WTC11 (cell line): ENCODE data around the gene SULT2B1. TPM values are rescaled to one million over a fixed set of nuclear protein-coding genes. Genes with fewer than 3 reads are reported as not detected.

ENCODE experiments used
- ATAC-seq: fragments of 200-7000 bp; cut with Tn5 transposase; 2 replicates; pipeline ENCODE4 v1.10.0; 2021; ENCODE audit warnings: mild to moderate bottlenecking, moderate library complexity
- CTCF ChIA-PET: fragments of 300-600 bp; sonication (Branson Sonifier 250); formaldehyde crosslinking; loops from one replicate; lab custom pipeline; 2021; ENCODE audit warnings: antibody characterized with exemption; lab: Charles Lee
- POLR2A ChIA-PET: fragments of 350-600 bp; sonication (Branson Sonifier 250); formaldehyde crosslinking; loops from one replicate; lab custom pipeline; 2021; ENCODE audit warnings: antibody characterized with exemption; lab: Charles Lee
- DNase-seq: peaks from one replicate; pipeline ENCODE4 v3.0.0; 2021; ENCODE audit warnings: low spot score
- H3K27ac Mint-ChIP-seq: 2 replicates; pipeline ENCODE4 v1.8.0; 2021; ENCODE audit warnings: mixed read lengths
- H3K27me3 Mint-ChIP-seq: 2 replicates; pipeline ENCODE4 v1.8.0; 2021; ENCODE audit warnings: low read depth, mild to moderate bottlenecking, moderate library complexity, mixed read lengths
- H3K36me3 Mint-ChIP-seq: 2 replicates; pipeline ENCODE4 v1.8.0; 2021; ENCODE audit warnings: mixed read lengths
- H3K4me1 Mint-ChIP-seq: 2 replicates; pipeline ENCODE4 v1.8.0; 2022; ENCODE audit warnings: mixed read lengths
- H3K4me3 Mint-ChIP-seq: 2 replicates; pipeline ENCODE4 v1.8.0; 2021; ENCODE audit warnings: mild to moderate bottlenecking, moderate library complexity, mixed read lengths
- H3K9me3 Mint-ChIP-seq: 2 replicates; pipeline ENCODE4 v1.8.0; 2021; ENCODE audit warnings: mixed read lengths
- ATF2 ChIP-seq: sonication (generic); formaldehyde crosslinking; IDR thresholded peaks from 2 replicates; pipeline ENCODE4 v1.8.1; 2022; ENCODE audit warnings: low read depth, missing genetic modification reagents, borderline replicate concordance
- ATF6 ChIP-seq: sonication (generic); formaldehyde crosslinking; IDR thresholded peaks from 2 replicates; pipeline ENCODE4 v1.8.1; 2023; ENCODE audit warnings: mild to moderate bottlenecking, missing genetic modification reagents
- E2F1 ChIP-seq: sonication (generic); formaldehyde crosslinking; IDR thresholded peaks from 2 replicates; pipeline ENCODE4 v1.8.0; 2022; ENCODE audit warnings: mild to moderate bottlenecking, missing genetic modification reagents
- FOXJ3 ChIP-seq: sonication (generic); formaldehyde crosslinking; IDR thresholded peaks from 2 replicates; pipeline ENCODE4 v1.9.0; 2021; ENCODE audit warnings: missing genetic modification reagents, mild to moderate bottlenecking, borderline replicate concordance
- HMGA2 ChIP-seq: fragments of 250-450 bp; sonication (Bioruptor Pico); IDR thresholded peaks from 2 replicates; pipeline ENCODE4 v1.4.0; 2021; ENCODE audit warnings: mild to moderate bottlenecking, moderate library complexity
- HMGXB4 ChIP-seq: sonication (generic); formaldehyde crosslinking; IDR thresholded peaks from 2 replicates; pipeline ENCODE4 v1.8.1; 2023; ENCODE audit warnings: mild to moderate bottlenecking, moderate library complexity, missing genetic modification reagents
- KAT7 ChIP-seq: sonication (generic); formaldehyde crosslinking; IDR thresholded peaks from 2 replicates; pipeline ENCODE4 v1.8.1; 2023; ENCODE audit warnings: missing genetic modification reagents, mild to moderate bottlenecking, borderline replicate concordance
- MAX ChIP-seq: sonication (generic); formaldehyde crosslinking; IDR thresholded peaks from 2 replicates; pipeline ENCODE4 v1.8.0; 2022; ENCODE audit warnings: mild to moderate bottlenecking, missing genetic modification reagents
- NFE2L1 ChIP-seq: sonication (generic); formaldehyde crosslinking; IDR thresholded peaks from 2 replicates; pipeline ENCODE4 v1.8.1; 2023; ENCODE audit warnings: missing genetic modification reagents
- NR1H2 ChIP-seq: sonication (generic); formaldehyde crosslinking; IDR thresholded peaks from 2 replicates; pipeline ENCODE4 v1.9.0; 2021; ENCODE audit warnings: mild to moderate bottlenecking, moderate library complexity, missing genetic modification reagents
- PRDM15 ChIP-seq: sonication (generic); formaldehyde crosslinking; IDR thresholded peaks from 2 replicates; pipeline ENCODE4 v1.8.0; 2022; ENCODE audit warnings: missing genetic modification reagents
- RELA ChIP-seq: sonication (generic); formaldehyde crosslinking; IDR thresholded peaks from 2 replicates; pipeline ENCODE4 v1.8.1; 2022; ENCODE audit warnings: missing genetic modification reagents, mild to moderate bottlenecking, borderline replicate concordance
- SMAD4 ChIP-seq: sonication (generic); formaldehyde crosslinking; IDR thresholded peaks from 2 replicates; pipeline ENCODE4 v1.8.0; 2022; ENCODE audit warnings: mild to moderate bottlenecking, missing genetic modification reagents
- TEAD1 ChIP-seq: sonication (generic); formaldehyde crosslinking; IDR thresholded peaks from 2 replicates; pipeline ENCODE4 v1.8.0; 2022; ENCODE audit warnings: mild to moderate bottlenecking, missing genetic modification reagents
- TEAD4 ChIP-seq: sonication (generic); formaldehyde crosslinking; IDR thresholded peaks from 2 replicates; pipeline ENCODE4 v1.8.0; 2022; ENCODE audit warnings: mild to moderate bottlenecking, missing genetic modification reagents
- ZBTB21 ChIP-seq: sonication (generic); formaldehyde crosslinking; IDR thresholded peaks from 2 replicates; pipeline ENCODE4 v1.8.1; 2023; ENCODE audit warnings: mild to moderate bottlenecking, missing genetic modification reagents, borderline replicate concordance
- ZNF121 ChIP-seq: sonication (generic); formaldehyde crosslinking; IDR thresholded peaks from 2 replicates; pipeline ENCODE4 v1.8.0; 2023; ENCODE audit warnings: missing genetic modification reagents
- ZNF512 ChIP-seq: sonication (generic); formaldehyde crosslinking; IDR thresholded peaks from 2 replicates; pipeline ENCODE4 v1.8.1; 2022; ENCODE audit warnings: missing genetic modification reagents, borderline replicate concordance
- total RNA-seq: library from RNA; stranded (reverse); gene quantifications from 3 replicates; pipeline ENCODE4 v1.2.3, GENCODE V29; 2021

Gene SULT2B1
- total RNA-seq, 1 experiment from 2014 or later = 0.96 TPM

- no peak for TF ChIP-seq ATF2 (CRISPR knock-in tag)
- TF ChIP-seq, all 79 proteins: peak for 0
Measured at GRCh38 chr19:48628486-48629296, 76.7 kb downstream of the SULT2B1 start (continued).

- Mint-ChIP-seq H3K27ac (peak overlapping the region; percentile 99), H3K27me3 (no peaks in the 10 kb centered on the region), H3K4me1 (peaks cover 31% of the 10 kb centered on the region), H3K36me3 (no peaks in the 10 kb centered on the region), H3K4me3 (peak overlapping the region; percentile 71), H3K9me3 (no peaks in the 10 kb centered on the region)
- ChIA-PET POLR2A (interaction anchor here (0.7 to 3.4 kb wide), 4 partner anchors 11 to 335 kb away, joined by 3 to 23 read pairs (median 13); partner anchors contain the start of genes CA11, RPL18 and SPHK2), CTCF (interaction anchor here (0.8 to 3.0 kb wide), 12 partner anchors 10 to 295 kb away, joined by 3 to 20 read pairs (median 6); partner anchors contain the start of genes CA11, FAM83E, RPL18 and SPHK2)
- TF ChIP-seq TEAD1 (CRISPR knock-in tag) (no peak), HMGA2 (CRISPR knock-in tag) (no peak), NR1H2 (CRISPR knock-in tag) (no peak), NFE2L1 (no peak), ZNF121 (CRISPR knock-in tag) (no peak), E2F1 (CRISPR knock-in tag) (no peak), KAT7 (CRISPR knock-in tag) (no peak), SMAD4 (no peak), RELA (no peak), MAX (CRISPR knock-in tag) (no peak), TEAD4 (CRISPR knock-in tag) (no peak), ZNF512 (CRISPR knock-in tag) (no peak)
- DNase-seq (no peak), ATAC-seq (no peak)
Measured at GRCh38 chr19:48629297-48629598, 77.3 kb downstream of the SULT2B1 start.

- peak; percentile 97 for DNase-seq
- no peaks in the 10 kb centered on the region for H3K9me3 Mint-ChIP-seq
- H3K27ac Mint-ChIP-seq = peak overlapping the region; percentile 99
- no peak for TF ChIP-seq ATF6 (CRISPR knock-in tag)
- TF ChIP-seq ZBTB21 (CRISPR knock-in tag) = 0 out of 2 replicates have a peak, but pooled peaks have one; percentile 21
- peak; percentile 5; the same call in 1 of the 2 replicates for TF ChIP-seq HMGXB4
- no peak for TF ChIP-seq FOXJ3 (CRISPR knock-in tag)
- no peak for TF ChIP-seq SMAD4
- TF ChIP-seq PRDM15 (CRISPR knock-in tag) = peak; percentile 61
Measured at GRCh38 chr19:48629599-48630295, 77.8 kb downstream of the SULT2B1 start.

More at GRCh38 chr19:48629599-48630295, 77.8 kb downstream of the SULT2B1 start:
- H3K27me3 Mint-ChIP-seq = no peaks in the 10 kb centered on the region
- peak; percentile 87 for ATAC-seq
- ChIA-PET CTCF (interaction anchor here (0.6 to 3.0 kb wide), 26 partner anchors 11 to 296 kb away, joined by 3 to 20 read pairs (median 4); partner anchors contain the start of genes CA11, FAM83E, KDELR1 and RPL18), POLR2A (interaction anchor here (0.5 to 3.4 kb wide), 13 partner anchors 10 to 1030 kb away, joined by 3 to 23 read pairs (median 4); partner anchors contain the start of genes CA11, FAM83E, RPL18 and SPHK2)
- H3K4me1 Mint-ChIP-seq = peaks cover 34% of the 10 kb centered on the region
- no peaks in the 10 kb centered on the region for H3K36me3 Mint-ChIP-seq
- peak overlapping the region; percentile 71 for H3K4me3 Mint-ChIP-seq
